C4-2B (cell line): ENCODE measurements around the gene KIF19.

Experiments used
- ZFX ChIP-seq: fragments of 450-650 bp; IDR thresholded peaks from 2 replicates; pipeline ENCODE4 v1.6.1; 2017
- TF ChIP-seq, protein P1 (sequence below): fragments of 450-650 bp; conservative IDR thresholded peaks from 2 replicates; pipeline ENCODE4 v1.5.1; 2017; ENCODE audit warnings: mild to moderate bottlenecking

DNA sequence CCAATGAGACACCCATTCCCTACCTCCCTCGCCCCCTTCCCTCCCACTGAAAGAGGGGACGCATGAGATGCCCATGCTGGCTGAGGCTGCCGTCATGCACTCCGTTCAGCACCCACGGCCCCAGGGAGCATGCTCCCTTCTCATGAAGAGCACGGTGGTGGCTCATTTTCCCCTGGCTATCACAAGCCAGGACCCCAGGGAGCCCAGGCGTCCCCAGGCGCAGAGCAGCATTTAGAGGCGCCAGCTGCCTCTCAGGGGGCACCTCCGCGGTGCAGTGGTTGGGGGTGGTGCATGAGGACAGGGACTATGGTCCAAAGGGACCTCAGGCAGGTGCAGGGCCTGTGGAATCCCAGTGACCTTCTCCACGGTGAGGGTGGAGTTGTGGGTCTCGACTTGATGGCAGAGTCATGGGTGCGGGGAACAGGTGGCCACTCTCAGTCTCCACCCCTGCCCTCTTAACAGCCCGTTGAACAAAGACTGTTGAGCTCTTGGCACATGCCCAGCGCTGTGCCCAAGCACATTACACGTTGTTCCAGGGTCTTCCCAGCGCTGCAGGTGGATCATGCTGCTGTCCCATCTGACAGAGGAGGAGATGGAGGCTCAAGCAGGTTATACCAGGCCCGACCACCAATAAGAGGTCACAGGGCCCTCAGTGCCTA, 13.6 kb downstream of the KIF19 start:
- TF ChIP-seq, protein P1, sequence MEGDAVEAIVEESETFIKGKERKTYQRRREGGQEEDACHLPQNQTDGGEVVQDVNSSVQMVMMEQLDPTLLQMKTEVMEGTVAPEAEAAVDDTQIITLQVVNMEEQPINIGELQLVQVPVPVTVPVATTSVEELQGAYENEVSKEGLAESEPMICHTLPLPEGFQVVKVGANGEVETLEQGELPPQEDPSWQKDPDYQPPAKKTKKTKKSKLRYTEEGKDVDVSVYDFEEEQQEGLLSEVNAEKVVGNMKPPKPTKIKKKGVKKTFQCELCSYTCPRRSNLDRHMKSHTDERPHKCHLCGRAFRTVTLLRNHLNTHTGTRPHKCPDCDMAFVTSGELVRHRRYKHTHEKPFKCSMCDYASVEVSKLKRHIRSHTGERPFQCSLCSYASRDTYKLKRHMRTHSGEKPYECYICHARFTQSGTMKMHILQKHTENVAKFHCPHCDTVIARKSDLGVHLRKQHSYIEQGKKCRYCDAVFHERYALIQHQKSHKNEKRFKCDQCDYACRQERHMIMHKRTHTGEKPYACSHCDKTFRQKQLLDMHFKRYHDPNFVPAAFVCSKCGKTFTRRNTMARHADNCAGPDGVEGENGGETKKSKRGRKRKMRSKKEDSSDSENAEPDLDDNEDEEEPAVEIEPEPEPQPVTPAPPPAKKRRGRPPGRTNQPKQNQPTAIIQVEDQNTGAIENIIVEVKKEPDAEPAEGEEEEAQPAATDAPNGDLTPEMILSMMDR = no peak
- no peak for TF ChIP-seq ZFX
